B cell (primary cell): ENCODE measurements around the gene CANT1. TPM values are rescaled to one million over a fixed set of nuclear protein-coding genes. Genes with fewer than 3 reads are reported as not detected.

ENCODE experiments used
- ATAC-seq: fragments of 200-7000 bp; cut with Tn5 transposase; one replicate; pipeline ENCODE4 v1.10.0; 2021; ENCODE audit warnings: low read depth, mild to moderate bottlenecking, moderate number of reproducible peaks, moderate library complexity
- CTCF ChIA-PET: fragments of 350-600 bp; sonication (Branson Sonifier 250); formaldehyde crosslinking; loops from one replicate; lab custom pipeline; 2021; ENCODE audit warnings: antibody characterized with exemption, inconsistent platforms; lab: Charles Lee
- POLR2A ChIA-PET: fragments of 350-600 bp; sonication (Branson Sonifier 250); formaldehyde crosslinking; loops from one replicate; lab custom pipeline; 2021; ENCODE audit warnings: antibody characterized with exemption; lab: Charles Lee
- DNase-seq: peaks from one replicate; pipeline ENCODE4 v3.0.0; 2013
- H2AFZ ChIP-seq: 2 replicates; pipeline ENCODE4 v1.6.1; 2012; ENCODE audit warnings: mild to moderate bottlenecking, low read depth, low read length; ENCODE audit not compliant: insufficient read depth, poor library complexity, severe bottlenecking
- H3K27ac ChIP-seq, 2 donors: 1 replicate in 1 of 2; 2 replicates in 1 of 2; pipeline ENCODE4 v1.5.1; 2012 to 2013; ENCODE audit warnings: low read length in 2 of 2, mild to moderate bottlenecking in 2 of 2, moderate library complexity in 1 of 2
- H3K27me3 ChIP-seq, 4 experiments: fragments of 200-600 bp in 1 of 4; sonication (generic) in 1 of 4; replicated peaks in 1 of 4; 1 replicate in 2 of 4; 2 replicates in 2 of 4; pipeline versions ENCODE4 v1.6.1 to v1.7.0; 2013 to 2016; ENCODE audit warnings: low read length in 3 of 4, mild to moderate bottlenecking in 2 of 4, mixed read lengths in 1 of 4, moderate library complexity in 1 of 4; ENCODE audit not compliant: insufficient read depth in 4 of 4, control insufficient read depth in 3 of 4; ENCODE audit errors: control extremely low read depth in 1 of 4
- H3K36me3 ChIP-seq, 2 experiments: replicated peaks in 1 of 2; 1 replicate in 1 of 2; 2 replicates in 1 of 2; pipeline versions ENCODE4 v1.6.1 to v1.7.1; 2013; ENCODE audit warnings: low read length in 1 of 2; ENCODE audit not compliant: insufficient read depth in 2 of 2, control insufficient read depth in 1 of 2; ENCODE audit errors: control extremely low read depth in 1 of 2, extremely low read depth in 1 of 2
- H3K4me1 ChIP-seq, 2 donors: fragments of 200-600 bp in 1 of 2; sonication (generic) in 1 of 2; 1 replicate in 1 of 2; 2 replicates in 1 of 2; pipeline versions ENCODE4 v1.5.1 to v1.6.1; 2013 to 2017; ENCODE audit warnings: low read length in 2 of 2; ENCODE audit not compliant: control insufficient read depth in 2 of 2, insufficient read depth in 2 of 2
- H3K4me2 ChIP-seq: replicated peaks from 2 replicates; pipeline ENCODE3; 2012; ENCODE audit warnings: mild to moderate bottlenecking, low read depth, low read length; ENCODE audit not compliant: poor library complexity, severe bottlenecking
- H3K4me3 ChIP-seq, 5 experiments: fragments of 200-600 bp in 1 of 5; sonication (generic) in 1 of 5; 1 replicate in 3 of 5; 2 replicates in 2 of 5; pipeline versions ENCODE4 v1.5.1 to v1.7.0; 2011 to 2016; ENCODE audit warnings: low read length in 4 of 5, mild to moderate bottlenecking in 4 of 5, low read depth in 2 of 5, control low read depth in 1 of 5, moderate library complexity in 1 of 5; ENCODE audit not compliant: insufficient read depth in 1 of 5; ENCODE audit errors: control extremely low read depth in 1 of 5, extremely low read depth in 1 of 5
- H3K79me2 ChIP-seq: fragments of 200-600 bp; sonication (generic); one replicate; pipeline ENCODE4 v1.6.0; 2016; ENCODE audit warnings: low read length; ENCODE audit not compliant: control insufficient read depth, insufficient read depth
- H3K9ac ChIP-seq: fragments of 200-600 bp; sonication (generic); 2 replicates; pipeline ENCODE4 v1.6.1; 2017; ENCODE audit warnings: mild to moderate bottlenecking, low read length, moderate library complexity
- H3K9me3 ChIP-seq, 3 donors: one replicate each; pipeline versions ENCODE4 v1.6.1 to v1.7.1; 2013; ENCODE audit warnings: low read length in 2 of 3; ENCODE audit not compliant: control insufficient read depth in 2 of 3, insufficient read depth in 1 of 3; ENCODE audit errors: control extremely low read depth in 1 of 3
- H4K20me1 ChIP-seq: 2 replicates; pipeline ENCODE4 v1.6.0; 2012; ENCODE audit warnings: mild to moderate bottlenecking, low read length; ENCODE audit not compliant: insufficient read depth, control insufficient read depth, poor library complexity, severe bottlenecking
- H3K27ac Mint-ChIP-seq: one replicate; pipeline ENCODE4 v1.8.0; 2021; ENCODE audit warnings: mixed read lengths
- H3K27me3 Mint-ChIP-seq: one replicate; pipeline ENCODE4 v1.8.0; 2021; ENCODE audit warnings: mixed read lengths
- H3K4me1 Mint-ChIP-seq: one replicate; pipeline ENCODE4 v1.8.0; 2021; ENCODE audit warnings: mixed read lengths
- H3K4me3 Mint-ChIP-seq: one replicate; pipeline ENCODE4 v1.8.0; 2021; ENCODE audit warnings: mixed read lengths
- H3K9me3 Mint-ChIP-seq: one replicate; pipeline ENCODE4 v1.8.0; 2022; ENCODE audit warnings: mixed read lengths; ENCODE audit not compliant: insufficient read depth
- EZH2 ChIP-seq: IDR thresholded peaks from 2 replicates; pipeline ENCODE4 v1.6.1; 2012; ENCODE audit warnings: borderline replicate concordance, low read depth, mild to moderate bottlenecking, moderate library complexity, low read length; ENCODE audit not compliant: insufficient read depth, poor library complexity, severe bottlenecking
- WGBS: methylation state at CpG from one replicate; pipeline ENCODE4 v1.1.5; 2013; ENCODE audit warnings: missing lambda C conversion rate; ENCODE audit not compliant: insufficient coverage; 5-methylcytosine and 5-hydroxymethylcytosine counted together
- intact Hi-C: fragments of 100-400 bp; cut with micrococcal nuclease; formaldehyde crosslinking; loops from one replicate; pipeline ENCODE4 v1.10.0; 2022
- polyA plus RNA-seq: library from polyadenylated mRNA; depleted of rRNA; stranded (reverse); fragments of >200 nt; gene quantifications from 2 replicates; pipeline ENCODE4 v1.2.3, GENCODE V29; 2012
- total RNA-seq, 2 donors: library from RNA; stranded (reverse); fragments of 120-200 nt in 1 of 2; gene quantifications; 1 replicate in 1 of 2; 2 replicates in 1 of 2; pipeline versions ENCODE4 v1.2.3 to v1.2.4, GENCODE V29; 2013 to 2022
- TF ChIP-seq, protein P1 (sequence below): fragments of 200-600 bp; IDR thresholded peaks from one replicate; pipeline ENCODE4 v1.8.0; 2022; ENCODE audit warnings: antibody characterized with exemption, mild to moderate bottlenecking

The CANT1 gene
- total and polyA plus RNA-seq, 2 donors (not counting 1 experiment from before 2014, with no cell fraction given): 17.3 to 44.2 TPM

DNA sequence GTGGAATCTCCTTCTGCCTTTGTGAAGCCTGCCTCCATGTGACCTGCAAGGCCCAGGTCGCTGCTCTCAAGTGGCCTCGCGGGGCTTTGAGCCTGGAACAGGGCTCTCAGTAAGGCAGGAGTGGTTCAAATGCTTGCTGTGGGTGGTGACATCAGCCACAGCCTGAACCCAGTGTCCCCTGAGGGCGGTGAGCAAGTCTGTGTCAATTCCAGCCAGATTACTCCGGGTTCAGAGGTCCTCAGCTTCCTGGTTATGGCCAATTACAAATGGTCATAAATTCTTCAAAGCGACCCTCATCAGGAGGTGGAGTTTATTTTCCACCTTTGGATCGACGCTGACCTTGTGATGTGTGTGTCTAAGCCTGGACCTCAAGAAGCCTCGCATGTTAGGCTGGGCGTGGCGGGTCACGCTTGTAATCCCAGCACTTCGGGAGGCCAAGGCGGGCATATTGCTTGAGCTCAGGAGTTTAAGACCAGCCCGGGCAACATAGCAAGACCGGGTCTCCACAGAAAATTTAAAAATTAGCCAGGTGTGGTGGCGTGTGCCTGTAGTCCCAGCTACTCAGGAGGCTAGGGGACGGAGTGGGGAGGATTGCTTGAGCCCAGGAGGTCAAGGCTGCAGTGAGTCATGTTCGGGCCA is 47.1 kb downstream of the CANT1 start:
- intact Hi-C loops: no loop called here
- Histone ChIP-seq H3K27me3 (no peaks in the 10 kb centered on the region), H4K20me1 (no peaks in the 10 kb centered on the region), H3K4me2 (no peak overlapping the region), H3K9me3 (peaks cover 0 to 5% (median 0%) of the 10 kb centered on the region in 3 donors), H3K4me1 (peaks cover 10 to 15% of the 10 kb centered on the region in 2 donors), H3K36me3 (no peaks in the 10 kb centered on the region), H3K9ac (no peak overlapping the region), H3K79me2 (no peaks in the 10 kb centered on the region), H2AFZ (no peak overlapping the region), H3K27ac (no peak overlapping the region), H3K4me3 (no peak overlapping the region)
- peaks cover 22% of the 10 kb centered on the region for H3K4me1 Mint-ChIP-seq
- TF ChIP-seq, protein P1, sequence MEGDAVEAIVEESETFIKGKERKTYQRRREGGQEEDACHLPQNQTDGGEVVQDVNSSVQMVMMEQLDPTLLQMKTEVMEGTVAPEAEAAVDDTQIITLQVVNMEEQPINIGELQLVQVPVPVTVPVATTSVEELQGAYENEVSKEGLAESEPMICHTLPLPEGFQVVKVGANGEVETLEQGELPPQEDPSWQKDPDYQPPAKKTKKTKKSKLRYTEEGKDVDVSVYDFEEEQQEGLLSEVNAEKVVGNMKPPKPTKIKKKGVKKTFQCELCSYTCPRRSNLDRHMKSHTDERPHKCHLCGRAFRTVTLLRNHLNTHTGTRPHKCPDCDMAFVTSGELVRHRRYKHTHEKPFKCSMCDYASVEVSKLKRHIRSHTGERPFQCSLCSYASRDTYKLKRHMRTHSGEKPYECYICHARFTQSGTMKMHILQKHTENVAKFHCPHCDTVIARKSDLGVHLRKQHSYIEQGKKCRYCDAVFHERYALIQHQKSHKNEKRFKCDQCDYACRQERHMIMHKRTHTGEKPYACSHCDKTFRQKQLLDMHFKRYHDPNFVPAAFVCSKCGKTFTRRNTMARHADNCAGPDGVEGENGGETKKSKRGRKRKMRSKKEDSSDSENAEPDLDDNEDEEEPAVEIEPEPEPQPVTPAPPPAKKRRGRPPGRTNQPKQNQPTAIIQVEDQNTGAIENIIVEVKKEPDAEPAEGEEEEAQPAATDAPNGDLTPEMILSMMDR: no peak
- DNase-seq (no peak), ATAC-seq (no peak)
- no peaks in the 10 kb centered on the region for H3K9me3 Mint-ChIP-seq
- no peaks in the 10 kb centered on the region for H3K27me3 Mint-ChIP-seq
- ChIA-PET CTCF (interaction anchor here (1.1 kb wide), 1 partner anchor 465 kb away, joined by 3 read pairs; no protein-coding TSS in a partner anchor), POLR2A (no interaction called here)
- no peak overlapping the region for H3K4me3 Mint-ChIP-seq
- no peak overlapping the region for H3K27ac Mint-ChIP-seq
- 81% methylated on average over 17 of the region's 19 CpGs for WGBS

GRCh38 chr17:78961571-78961970 is 48.0 kb downstream of the CANT1 start:
- Mint-ChIP-seq H3K4me1 (peaks cover 20% of the 10 kb centered on the region), H3K9me3 (no peaks in the 10 kb centered on the region), H3K27ac (no peak overlapping the region), H3K27me3 (no peaks in the 10 kb centered on the region), H3K4me3 (no peak overlapping the region)
- no peak overlapping the region for H3K27ac ChIP-seq
- H3K36me3 ChIP-seq: no peaks in the 10 kb centered on the region
- H3K4me3 ChIP-seq: no peak overlapping the region
- no peaks in the 10 kb centered on the region for H3K79me2 ChIP-seq
- peaks cover 10 to 15% of the 10 kb centered on the region in 2 donors for H3K4me1 ChIP-seq
- H4K20me1 ChIP-seq: no peaks in the 10 kb centered on the region
- H2AFZ ChIP-seq: no peak overlapping the region
- ATAC-seq (no peak), DNase-seq (no peak)
- peaks cover 0 to 5% (median 0%) of the 10 kb centered on the region in 3 donors for H3K9me3 ChIP-seq
- intact Hi-C loops: no loop called here
- ChIA-PET CTCF (interaction anchor here (2.8 kb wide), 1 partner anchor 10 kb away, joined by 7 read pairs; no protein-coding TSS in a partner anchor), POLR2A (no interaction called here)
- TF ChIP-seq, protein P1: no peak
- TF ChIP-seq EZH2: no peak
- 90% methylated on average over 2 of the region's 4 CpGs for WGBS
- no peaks in the 10 kb centered on the region for H3K27me3 ChIP-seq
- H3K9ac ChIP-seq: no peak overlapping the region
- no peak overlapping the region for H3K4me2 ChIP-seq
